ENCODE results near the gene GNG7. TPM values are rescaled to one million over a fixed set of nuclear protein-coding genes. Genes with fewer than 3 reads are reported as not detected.

GNG7 gene
- total RNA-seq, 1 donor from 2014 or later: 0.64 TPM

DNA sequence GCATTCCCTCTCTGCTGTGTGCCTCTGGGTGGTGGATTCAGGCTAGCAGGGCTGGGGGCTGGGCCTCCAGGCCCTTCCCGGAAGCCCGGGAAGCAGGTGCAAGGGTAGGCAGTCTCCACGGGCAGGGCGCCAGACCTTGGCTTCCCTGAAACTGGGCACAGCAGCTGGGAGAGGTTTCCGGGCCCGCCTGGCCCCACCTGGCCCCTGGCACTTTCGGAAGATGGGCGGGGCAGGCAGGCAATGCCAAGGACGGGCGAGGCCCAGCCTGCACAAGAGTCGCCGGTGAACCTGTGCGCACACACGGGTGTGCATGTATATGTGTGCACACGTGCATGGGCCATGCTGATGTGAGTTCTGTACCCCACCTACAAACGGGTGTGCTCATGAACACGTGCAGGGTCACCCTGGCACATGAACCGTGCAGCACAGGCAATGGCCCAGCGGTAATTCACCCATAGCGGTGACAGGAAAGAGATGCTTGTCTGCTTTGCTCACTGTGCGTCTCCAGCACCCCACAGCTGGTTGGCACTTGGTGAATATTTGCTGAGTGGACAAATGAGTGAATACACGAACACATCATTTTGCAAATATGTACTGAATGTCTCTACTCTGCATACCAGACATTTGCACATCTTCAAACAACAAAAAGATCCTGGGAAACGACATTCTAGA is 211.2 kb downstream of the GNG7 start:
- DNase-seq (ENCODE audit: low read depth in 2 of 2): peak in 1 of 2 donors; percentile 82

DNA sequence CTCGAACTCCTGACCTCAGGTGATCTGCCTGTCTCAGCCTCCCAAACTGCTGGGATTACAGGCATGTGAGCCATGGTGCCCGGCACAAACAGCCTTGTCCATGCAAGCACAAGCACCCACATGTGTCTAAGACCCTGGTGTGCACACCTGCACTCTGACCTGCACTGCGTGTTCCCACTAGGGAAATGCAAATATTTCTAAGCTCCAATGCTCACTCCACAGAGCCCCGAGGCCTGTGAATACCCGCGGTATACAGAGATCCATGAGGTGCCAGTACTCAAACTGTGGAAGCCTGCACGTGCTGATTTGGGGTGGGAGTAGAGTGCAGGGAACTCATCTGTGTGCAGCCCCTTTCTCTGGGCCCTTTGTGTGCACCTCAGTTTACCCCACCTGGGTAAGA is 211.8 kb downstream of the GNG7 start:
- no peak for DNase-seq (ENCODE audit: low read depth in 2 of 2)

DNA sequence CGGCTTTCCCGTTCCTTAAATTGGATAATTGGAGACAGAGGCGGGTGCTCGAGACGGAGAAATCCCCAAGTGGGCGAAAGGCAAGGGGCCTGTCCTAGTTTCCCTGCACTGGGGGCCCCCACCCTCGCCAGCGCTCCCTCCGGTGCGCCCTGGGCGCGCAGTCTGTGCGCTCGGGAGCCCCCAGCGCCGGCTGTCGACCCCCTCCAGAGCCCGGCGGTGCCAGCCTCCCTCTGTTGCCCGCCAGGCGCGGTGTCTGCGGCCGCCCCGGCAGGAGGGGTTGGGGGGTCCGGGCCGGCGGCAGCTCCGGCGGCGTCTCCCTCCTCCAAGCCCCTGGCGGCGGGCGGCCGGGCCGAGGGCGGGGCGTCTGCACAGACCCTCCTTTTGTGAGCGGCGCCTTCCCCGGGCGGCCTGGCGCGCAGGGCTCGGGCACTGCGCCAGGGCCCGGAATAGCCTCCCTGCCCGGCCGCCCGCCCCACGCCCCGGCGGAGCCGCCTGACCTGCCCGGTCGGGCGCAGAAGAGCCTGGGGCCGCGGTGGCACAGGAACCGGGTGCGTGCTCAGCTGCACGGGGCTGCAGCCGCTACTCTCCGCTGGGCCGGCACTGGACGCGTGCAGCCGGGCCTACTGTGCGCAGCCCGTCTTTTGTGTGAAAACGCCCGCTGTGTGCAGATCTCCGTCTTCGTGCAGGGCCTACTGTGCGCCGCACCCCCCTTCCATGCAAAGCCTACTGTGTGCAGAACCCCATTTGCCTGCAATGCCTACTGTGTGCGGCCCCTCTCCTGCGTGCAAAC is 213.4 kb downstream of the GNG7 start:
- DNase-seq (ENCODE audit: low read depth in 2 of 2): peak in 1 of 2 donors; percentile 66

DNA sequence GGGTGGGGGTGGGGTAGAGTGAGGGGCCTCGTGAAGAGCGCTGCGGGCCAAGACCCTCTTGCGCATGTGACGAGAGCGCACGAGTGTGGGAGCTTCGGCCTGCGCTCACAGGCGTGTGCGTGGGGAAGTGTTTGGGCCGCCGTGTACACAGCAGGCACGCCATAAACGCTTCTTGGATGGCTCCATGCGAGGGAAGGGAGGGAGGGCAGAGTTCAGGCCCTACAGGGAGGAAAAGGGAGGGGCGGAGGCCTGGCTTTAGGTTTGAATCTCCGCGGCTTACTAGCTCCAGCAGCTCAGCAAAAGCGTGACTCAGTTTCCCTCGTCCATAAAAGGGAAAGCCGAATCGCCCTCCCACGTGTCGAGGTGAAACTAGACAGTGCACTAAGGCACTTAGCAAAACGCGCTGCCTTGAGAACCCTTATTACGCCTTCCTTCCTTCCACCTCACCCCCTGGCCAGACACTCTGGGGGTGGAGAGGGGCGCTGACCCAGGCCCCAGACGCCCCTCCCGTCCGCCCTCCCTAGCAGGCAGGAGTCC is 214.0 kb downstream of the GNG7 start:
- DNase-seq (ENCODE audit: low read depth in 2 of 2): no peak

DNA sequence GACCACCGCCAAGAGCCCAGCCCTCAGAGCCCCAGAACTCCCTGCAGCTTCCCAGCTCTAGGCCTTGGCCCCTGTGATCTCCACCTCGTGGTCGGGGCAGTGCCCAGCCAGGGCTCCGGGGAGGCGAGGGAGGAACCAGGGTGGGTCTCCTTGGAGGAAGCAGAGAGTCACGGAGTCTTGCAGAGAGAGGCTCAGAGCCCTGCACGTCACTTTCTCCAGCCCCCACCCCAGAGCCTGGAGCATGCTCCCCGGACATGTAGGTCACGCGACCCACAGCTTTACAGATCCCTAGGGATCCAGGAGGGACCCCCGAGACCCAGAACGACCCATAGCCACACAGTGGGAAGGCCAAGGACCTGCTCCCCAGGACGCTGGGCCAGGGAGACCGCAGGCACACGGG is 214.7 kb downstream of the GNG7 start:
- no peak for DNase-seq (ENCODE audit: low read depth in 2 of 2)

- DNase-seq (ENCODE audit: low read depth in 2 of 2): no peak
Measured at GRCh38 chr19:2487090-2487489, 215.4 kb downstream of the GNG7 start.

DNA sequence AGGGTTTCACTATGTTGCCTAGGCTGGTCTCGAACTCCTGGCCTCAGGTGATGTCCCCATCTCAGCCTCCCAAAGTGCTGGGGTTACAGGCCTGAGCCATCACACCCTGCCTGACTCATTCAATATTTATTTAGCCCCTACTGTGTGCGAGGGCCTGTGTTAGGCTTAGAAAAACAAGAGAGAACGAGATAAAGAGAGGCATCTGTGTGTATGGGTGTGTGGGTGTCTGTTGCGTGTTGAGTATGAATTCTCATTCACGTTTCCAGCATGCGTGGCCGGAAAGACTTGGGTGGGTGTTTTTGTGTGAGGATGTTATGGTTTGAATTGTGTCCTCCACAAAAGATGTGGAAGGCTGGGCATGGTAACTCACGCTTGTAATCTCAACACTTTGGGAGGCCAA is 217.1 kb downstream of the GNG7 start:
- no peak for DNase-seq (ENCODE audit: low read depth in 2 of 2)

- DNase-seq (ENCODE audit: low read depth in 2 of 2): no peak
Measured at GRCh38 chr19:2484178-2484937, 218.1 kb downstream of the GNG7 start.

DNA sequence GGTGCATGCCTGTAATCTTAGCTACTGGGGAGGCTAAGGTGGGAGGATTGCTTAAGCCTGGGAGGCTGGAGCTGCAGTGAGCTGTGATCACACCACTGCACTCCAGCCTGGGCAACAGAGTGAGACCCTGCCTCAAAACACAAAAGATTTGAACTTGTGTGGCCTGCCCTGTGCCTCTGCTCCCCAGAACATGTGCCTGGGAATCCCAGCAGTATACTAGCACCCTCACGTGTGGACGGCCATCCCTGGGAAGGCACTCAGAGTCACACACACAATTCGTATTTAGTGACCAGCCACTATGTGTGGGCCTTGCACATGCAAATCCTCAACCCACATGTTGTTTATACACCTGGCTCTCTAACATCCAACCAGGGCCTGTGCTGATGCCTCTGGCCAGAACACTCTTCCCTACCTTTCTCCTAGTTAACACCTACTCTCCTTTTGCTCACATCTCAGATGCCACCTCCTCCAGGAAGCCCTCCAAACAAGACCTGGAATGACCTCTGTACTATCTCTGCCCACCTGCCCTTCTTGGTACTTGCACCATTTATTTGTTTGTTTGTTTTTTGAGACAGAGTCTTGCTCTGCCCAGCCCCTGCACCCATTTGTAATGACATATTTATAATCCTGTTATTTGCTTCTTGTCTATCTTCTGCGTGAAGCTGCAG is 218.9 kb downstream of the GNG7 start:
- no peak for DNase-seq (ENCODE audit: low read depth in 2 of 2)

DNA sequence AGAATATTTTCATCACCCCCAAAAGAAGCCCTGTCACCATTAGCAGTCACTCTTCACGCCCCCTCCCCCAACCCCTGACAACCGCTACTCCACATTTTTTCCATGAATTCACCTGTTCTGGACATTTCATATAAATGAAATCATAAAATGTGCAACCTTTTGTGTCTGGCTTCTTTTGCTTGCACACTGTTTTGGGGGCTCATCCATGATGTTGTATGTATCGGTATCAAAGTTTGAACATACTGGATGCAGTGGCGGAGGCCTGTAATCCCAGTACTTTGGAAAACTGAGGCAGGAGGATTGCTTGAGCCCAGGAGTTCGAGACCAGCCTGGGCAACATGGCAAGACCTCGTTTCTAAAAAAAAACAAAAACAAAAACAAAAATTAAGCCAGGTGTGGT is 219.4 kb downstream of the GNG7 start:
- peak in 1 of 2 donors; percentile 32 for DNase-seq (ENCODE audit: low read depth in 2 of 2)

GRCh38 chr19:2482354-2483038 is 220.0 kb downstream of the GNG7 start:
- no peak for DNase-seq (ENCODE audit: low read depth in 2 of 2)

- no peak for DNase-seq (ENCODE audit: low read depth in 2 of 2)
Measured at GRCh38 chr19:2481466-2481865, 221.0 kb downstream of the GNG7 start.

DNA sequence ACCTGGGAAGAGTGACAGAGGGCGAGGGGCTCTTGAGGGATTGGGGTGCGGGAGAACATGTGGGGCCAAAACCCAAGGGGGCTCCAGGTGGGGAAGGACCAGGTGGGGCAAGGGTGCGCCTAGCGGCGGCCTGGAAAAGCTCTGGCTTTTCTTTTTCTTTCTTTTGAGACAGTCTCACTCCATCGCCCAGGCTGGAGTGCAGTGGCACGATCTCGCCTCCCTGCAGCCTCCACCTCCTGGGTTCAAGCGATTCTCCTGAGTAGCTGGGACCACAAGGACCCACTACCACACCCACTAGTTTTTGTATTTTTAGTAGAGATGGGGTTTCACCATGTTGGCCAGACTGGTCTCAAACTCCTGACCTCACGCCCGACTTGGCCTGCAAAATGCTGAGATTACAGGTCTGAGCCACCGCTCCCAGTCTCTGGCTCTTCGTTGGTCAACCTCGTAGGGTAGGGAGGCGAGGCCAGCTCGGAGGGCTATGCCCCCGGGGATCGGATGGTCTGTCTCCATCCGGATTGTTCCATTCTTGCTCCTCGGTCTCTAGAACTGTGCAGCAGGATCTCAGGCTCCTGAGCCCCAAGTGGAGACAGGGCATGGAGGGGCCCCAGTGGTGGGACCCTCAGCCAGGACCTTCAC is 222.8 kb downstream of the GNG7 start:
- DNase-seq (ENCODE audit: low read depth in 2 of 2): peak in 1 of 2 donors; percentile 32

DNA sequence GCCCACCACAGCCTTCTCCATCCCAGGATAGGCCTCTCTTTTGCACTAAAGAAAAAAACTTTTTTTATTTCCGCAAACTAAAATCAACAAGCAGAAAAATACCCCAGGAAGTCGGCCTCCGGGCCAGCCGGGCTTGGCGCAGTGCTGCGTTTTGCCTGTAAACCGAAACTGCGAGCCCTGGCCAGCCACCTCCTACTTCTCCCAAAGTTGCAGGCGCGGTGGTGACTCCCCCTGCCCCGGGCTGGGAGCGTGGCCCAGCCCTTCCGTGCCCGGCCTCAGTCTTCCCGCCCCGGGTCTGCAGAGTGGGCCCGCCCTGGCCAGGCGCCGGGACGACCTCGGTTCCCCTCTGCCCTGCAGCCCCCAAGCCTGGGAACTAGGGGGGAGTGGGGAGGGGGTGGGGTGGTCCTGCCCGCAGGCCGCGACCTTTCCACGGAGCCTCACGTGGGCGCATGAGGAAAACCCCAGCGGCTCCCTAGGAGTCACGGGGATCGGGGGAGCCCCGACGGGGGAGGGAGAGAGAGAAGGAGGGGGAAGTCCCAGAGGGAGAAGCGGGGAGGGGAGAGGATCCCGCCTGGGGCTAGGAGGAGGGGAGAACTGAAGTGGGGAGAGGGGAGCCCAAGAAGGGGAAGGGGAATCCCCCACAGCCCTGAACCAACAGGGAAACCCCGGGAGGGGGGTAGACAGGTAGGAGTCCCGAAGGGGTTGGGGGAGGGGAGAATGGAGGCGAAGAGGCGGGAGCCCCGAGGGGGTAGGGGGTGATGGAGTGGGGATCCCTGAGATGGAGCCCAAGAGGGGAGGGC is 223.5 kb downstream of the GNG7 start:
- peak; percentile 74 to 80 for DNase-seq (ENCODE audit: low read depth in 2 of 2)

GRCh38 chr19:2478278-2478755 is 224.2 kb downstream of the GNG7 start:
- DNase-seq (ENCODE audit: low read depth in 2 of 2): peak in 1 of 2 donors; percentile 69

DNA sequence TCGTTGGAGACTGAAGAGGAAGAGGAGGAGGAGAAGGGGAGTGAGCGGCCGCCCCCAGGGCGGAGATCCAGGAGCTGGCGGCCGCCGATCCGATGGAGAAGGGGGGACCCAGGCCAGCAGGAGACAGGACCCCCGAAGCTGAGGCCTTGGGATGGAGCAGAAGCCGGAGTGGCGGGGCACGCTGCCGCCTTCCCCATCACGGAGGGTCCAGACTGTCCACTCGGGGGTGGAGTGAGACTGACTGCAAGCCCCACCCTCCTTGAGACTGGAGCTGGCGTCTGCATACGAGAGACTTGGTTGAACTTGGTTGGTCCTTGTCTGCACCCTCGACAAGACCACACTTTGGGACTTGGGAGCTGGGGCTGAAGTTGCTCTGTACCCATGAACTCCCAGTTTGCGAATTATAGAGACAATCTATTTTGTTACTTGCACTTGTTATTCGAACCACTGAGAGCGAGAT is 224.7 kb downstream of the GNG7 start:
- DNase-seq (ENCODE audit: low read depth in 2 of 2): peak in 1 of 2 donors; percentile 52

DNA sequence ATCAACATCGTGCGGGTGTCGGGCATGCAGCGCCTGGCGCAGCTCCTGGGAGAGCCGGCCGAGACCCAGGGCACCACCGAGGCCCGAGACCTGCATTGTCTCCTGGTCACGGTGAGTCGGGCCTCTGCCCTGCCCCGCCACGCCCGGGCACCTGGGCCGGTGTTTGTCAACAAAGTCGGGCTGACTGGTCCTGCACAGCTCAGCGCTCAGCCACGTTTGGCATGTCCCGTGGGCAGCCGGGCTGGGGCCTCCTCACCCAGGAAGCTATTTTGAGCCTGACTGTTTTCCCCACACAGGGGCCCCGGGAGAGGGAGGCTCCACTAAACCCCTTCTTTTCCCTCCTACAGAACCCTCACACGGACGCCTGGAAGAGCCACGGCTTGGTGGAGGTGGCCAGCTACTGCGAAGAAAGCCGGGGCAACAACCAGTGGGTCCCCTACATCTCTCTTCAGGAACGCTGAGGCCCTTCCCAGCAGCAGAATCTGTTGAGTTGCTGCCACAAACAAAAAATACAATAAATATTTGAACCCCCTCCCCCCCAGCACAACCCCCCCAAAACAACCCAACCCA is 225.3 kb downstream of the GNG7 start:
- peak in 1 of 2 donors; percentile 26 for DNase-seq (ENCODE audit: low read depth in 2 of 2)

DNA sequence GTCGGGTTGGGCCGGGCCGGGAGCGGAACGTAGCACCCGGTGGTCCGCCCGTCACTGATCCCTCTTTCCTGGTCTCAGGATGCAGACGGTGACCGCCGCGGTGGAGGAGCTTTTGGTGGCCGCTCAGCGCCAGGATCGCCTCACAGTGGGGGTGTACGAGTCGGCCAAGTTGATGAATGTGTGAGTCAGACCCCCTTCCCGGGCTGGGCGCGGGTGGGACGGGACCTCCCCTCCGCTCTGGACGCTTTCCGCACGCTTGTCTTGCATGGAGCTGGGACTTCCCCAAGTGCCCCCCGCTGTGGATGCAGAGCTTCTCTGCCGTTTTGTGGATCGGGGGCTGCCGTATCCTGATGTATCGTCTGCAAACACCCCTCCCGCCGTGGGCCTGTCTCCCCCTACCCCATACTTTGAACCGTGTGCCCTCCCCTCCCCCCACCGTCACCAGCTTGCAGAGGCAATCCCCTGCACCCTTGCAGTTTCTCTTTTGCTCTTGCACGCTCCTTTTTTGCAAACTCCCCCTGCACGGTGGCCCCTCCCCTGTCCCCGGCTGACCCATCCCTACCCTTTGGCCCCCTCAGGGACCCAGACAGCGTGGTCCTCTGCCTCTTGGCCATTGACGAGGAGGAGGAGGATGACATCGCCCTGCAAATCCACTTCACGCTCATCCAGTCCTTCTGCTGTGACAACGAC is 225.9 kb downstream of the GNG7 start:
- peak in 1 of 2 donors; percentile 76 for DNase-seq (ENCODE audit: low read depth in 2 of 2)
